ENCODE data around the gene SNF8. TPM values are rescaled to one million over a fixed set of nuclear protein-coding genes. Genes with fewer than 3 reads are reported as not detected.

SNF8 gene
- total RNA-seq, 1 donor from 2014 or later, result 69.1 TPM

DNA sequence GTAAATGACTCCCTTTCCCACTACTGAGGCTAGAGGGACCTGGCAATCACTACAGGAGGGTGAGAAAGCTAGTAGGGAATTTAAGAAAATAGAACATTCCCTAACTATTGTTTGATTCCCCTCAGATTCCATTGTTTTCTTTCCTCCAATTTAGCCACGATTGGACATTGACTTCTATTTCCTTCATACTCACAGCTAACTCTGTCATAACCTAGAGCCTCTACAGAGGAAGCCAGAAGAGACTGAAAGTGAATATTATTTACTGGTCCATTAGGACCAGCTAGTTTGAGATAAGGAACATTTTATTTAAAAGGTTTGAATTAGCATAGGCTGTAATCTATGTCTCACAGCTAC lies 14.9 kb downstream of the SNF8 start:
- no peak for DNase-seq

GRCh38 chr17:48928876-48929811 lies 15.5 kb downstream of the SNF8 start:
- DNase-seq, result no peak

GRCh38 chr17:48927978-48928745 lies 16.5 kb downstream of the SNF8 start:
- no peak for DNase-seq

GRCh38 chr17:48925991-48926342 lies 18.7 kb downstream of the SNF8 start:
- no peak for DNase-seq

DNA sequence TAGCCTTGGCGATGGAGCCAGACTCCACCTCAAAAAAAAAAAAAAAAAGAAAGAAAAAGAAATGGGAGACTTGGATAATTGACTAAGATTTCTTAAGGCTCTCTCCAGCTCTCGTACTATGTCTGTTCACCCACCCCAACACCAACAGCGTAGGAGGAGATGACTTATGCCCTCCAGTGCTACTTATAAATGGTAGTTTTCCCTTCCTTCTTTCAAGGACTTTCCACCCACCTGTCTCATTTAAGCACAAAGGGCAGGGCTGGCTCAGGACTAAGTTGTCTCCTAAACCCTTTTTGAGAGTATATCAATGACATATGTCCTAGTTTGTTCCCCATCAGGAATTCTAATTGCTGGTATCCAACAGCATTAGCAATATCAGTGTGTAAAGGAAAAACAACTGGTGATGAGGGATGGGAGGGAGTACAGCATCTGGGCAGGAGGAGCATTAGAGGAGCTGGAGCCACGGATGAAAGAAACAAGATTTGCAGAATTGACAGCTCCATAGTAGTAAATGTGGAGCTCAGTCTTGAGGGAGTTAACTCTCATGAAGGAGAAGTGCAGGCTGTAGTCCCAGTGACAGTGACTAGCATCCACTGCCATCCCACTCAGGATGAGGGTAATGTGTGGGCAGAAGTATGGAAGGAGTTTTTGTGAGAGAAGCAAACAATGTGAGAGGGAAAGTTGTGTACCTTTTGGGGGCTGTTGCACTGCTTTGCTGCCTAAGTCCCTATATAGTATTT lies 19.2 kb downstream of the SNF8 start:
- DNase-seq, result no peak

DNA sequence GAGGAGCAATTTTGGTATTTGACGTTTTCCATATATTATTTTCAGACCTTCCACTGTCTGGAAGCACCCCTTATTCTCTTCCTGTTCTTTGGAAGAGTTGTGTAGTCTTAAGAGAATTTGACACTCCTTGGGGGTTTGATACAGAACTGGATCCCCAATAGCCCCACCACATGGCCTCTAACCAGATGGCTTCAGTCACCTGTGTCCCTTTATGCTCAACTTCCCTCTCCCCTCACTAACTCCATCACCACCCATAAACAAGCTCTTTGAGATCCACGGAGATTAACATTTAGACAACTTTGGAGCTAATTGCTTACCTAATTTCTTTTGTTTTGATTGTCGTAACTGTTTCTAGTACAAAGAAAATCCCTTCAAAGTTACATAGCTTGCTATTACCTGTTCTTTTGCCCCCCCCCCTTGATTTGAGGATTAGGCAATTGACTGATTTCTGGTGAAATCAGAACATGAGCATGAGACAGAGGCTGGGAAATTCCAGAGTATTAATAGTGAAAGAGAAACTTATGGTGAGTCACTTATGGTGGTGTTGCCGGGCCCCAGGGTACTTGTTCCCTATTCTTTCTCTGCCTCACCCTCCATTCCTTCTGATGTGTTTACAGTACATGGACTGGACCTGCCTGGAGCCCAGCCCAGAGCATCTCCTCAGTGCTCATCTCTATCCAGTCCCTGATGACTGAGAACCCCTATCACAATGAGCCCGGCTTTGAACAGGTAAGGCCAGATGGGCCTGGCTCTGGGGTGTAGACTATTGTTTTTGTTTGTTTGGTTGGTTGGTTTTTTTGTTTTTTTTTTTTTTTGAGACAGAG lies 29.0 kb downstream of the SNF8 start:
- no peak for DNase-seq

DNA sequence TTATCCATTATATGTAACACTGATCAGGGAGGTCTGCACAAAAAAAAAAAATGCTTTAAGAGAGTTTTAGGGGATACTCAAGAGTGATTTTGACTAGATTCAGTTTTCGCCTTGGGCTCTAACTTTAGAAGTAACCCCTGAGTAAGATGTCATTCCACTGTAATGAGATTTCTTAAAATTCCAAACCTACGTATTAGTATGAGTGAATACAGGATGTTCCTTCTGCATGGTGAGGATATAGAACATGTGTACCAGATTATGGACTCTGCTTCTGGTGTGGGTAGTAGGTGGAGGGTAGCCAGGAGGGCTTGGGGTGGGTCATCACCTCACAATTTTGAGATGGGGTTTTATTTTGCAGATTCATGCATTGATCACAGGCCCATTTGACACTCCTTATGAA lies 32.2 kb downstream of the SNF8 start:
- DNase-seq, result no peak

- no peak for DNase-seq
Observed at GRCh38 chr17:48910370-48910769, 34.3 kb downstream of the SNF8 start.

DNA sequence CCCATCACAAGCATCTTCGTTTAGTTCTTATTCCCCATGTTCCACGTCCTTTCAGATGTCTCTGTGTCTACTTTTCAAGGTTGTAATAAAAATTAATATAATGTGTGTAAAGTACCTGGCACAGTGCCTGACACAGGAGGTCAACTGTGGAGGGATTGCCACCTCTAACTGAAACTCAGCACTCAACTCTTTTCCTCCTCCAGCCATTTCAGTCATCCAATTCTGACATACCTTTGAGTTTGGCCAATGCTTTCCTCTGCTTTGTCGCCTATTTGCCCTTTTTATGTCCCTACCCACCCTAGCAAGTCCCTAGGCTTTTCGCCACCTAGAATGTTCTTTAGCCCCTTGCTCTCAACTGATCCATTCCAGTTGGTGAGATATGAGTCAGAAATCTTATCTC lies 34.9 kb downstream of the SNF8 start:
- no peak for DNase-seq

- peak; percentile 96 for DNase-seq
Observed at GRCh38 chr17:48908853-48909394, 35.7 kb downstream of the SNF8 start.

DNA sequence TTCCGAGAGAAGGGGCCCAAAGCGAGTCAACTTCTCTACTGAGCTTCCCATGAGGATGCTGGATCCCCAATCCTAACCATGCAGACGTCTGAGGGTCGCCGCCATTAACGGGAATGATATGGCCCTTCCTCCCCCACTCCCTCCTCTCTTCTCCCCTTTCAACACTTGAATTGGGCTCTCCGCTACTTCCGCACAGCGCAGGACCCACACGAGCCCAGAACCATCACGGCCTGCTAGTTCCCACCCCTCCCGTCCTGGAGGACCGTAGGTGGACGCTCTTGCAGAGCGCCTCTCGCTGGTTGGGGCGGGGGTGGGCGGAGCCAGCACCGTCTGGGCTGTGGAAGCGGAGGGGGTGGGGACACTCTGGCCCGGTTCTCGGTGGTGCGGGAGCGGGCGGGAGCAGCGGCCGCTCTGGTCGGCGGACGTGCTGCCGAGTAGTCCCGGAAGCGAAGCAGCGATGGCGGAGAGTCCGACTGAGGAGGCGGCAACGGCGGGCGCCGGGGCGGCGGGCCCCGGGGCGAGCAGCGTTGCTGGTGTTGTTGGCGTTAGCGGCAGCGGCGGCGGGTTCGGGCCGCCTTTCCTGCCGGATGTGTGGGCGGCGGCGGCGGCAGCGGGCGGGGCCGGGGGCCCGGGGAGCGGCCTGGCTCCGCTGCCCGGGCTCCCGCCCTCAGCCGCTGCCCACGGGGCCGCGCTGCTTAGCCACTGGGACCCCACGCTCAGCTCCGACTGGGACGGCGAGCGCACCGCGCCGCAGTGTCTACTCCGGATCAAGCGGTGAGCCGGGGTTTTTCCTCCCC lies 36.4 kb downstream of the SNF8 start, which contains the start of gene UBE2Z:
Gene UBE2Z (plus strand): TSS at position 361 of the 797 bp plus-strand sequence. CDS start 97 bp downstream, at position 458.
- DNase-seq, result peak; percentile 98

DNA sequence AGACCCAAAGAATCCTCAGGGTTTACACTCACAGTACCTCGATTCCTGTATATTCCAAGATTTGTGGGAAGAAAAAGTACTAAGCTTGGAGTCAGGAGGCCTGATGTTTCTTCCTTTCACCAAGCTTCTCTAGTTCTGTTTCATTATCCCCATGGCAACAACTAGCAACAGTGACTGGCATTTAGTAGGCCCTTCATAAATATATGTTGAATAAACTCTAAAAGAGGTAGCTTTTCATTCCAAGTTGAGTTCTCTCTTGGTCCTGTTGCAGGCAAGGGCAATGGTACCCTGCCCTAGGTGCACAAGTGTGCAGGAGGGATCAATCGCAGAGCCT lies 37.0 kb downstream of the SNF8 start:
- DNase-seq, result peak; percentile 71

GRCh38 chr17:48905987-48906515 lies 38.6 kb downstream of the SNF8 start:
- no peak for DNase-seq

DNA sequence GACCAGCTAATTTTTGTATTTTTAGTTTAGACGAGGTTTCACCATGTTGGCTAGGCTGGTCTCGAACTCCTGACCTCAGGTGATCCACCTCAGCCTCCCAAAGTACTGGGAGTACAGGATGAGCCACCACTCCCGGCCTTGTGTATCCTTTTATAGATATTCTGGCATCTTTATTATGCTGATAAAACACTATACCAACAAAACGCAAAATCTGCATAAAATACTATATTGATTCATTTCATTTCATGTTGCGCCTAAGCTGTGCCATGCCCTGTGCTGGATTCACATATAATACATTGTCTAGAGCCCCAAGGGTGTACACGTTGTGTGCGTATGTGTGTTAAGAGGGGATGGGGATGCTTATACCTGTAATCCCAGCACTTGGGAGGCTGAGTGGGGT lies 40.2 kb downstream of the SNF8 start:
- no peak for DNase-seq

GRCh38 chr17:48903401-48903800 lies 41.2 kb downstream of the SNF8 start:
- no peak for DNase-seq

DNA sequence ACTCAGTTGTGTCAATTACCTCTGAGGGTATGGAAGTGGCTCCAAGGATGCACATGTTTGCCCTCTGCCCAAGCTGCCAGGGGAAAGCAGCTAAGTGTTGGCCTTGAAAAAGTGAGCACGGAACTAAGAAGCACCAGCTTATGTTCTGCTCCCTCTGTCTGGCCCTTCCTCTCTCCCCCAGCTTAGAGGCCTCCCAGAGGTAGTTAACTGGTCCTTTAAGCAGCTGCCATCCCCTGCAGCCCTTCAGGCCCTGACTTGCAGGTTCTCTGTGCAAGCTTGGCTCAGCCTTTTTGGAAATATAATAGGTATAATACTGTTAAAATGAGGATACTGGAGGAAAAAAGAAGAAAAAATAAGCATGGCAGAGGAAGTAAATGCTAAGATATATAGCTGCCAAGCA lies 43.4 kb downstream of the SNF8 start:
- peak; percentile 25 for DNase-seq

- no peak for DNase-seq
Observed at GRCh38 chr17:48894886-48895285, 49.8 kb downstream of the SNF8 start.

- no peak for DNase-seq
Observed at GRCh38 chr17:48893646-48894508, 50.8 kb downstream of the SNF8 start.

GRCh38 chr17:48892940-48893645 lies 51.5 kb downstream of the SNF8 start:
- DNase-seq, result no peak

All from tongue (tissue), 2 donors.